Measurements from ENCODE around the gene TRPM2.

GRCh38 chr21:44460441-44460755 is 107.0 kb downstream of the TRPM2 start:
- TF ChIP-seq POLR2A (IDR thresholded peaks at IDR 0.05; ENCODE audit: low read depth, low read length) (no peak), POLR2AphosphoS5 (IDR thresholded peaks at IDR 0.05; ENCODE audit: low read depth, low read length) (no peak), SPI1 (IDR thresholded peaks at IDR 0.05; ENCODE audit: low read depth, low read length) (no peak), TAF1 (IDR thresholded peaks at IDR 0.05; ENCODE audit: low read depth, low read length) (no peak)
